GM06990 (cell line): Measurements from ENCODE around the gene ARMC7.

Experiments used
- DNase-seq: peaks from one replicate; pipeline ENCODE4 v3.0.0-alpha.2; 2011; ENCODE audit not compliant: insufficient read length; ENCODE audit errors: extremely low read depth
- H3K27me3 ChIP-seq: replicated peaks from 2 replicates; pipeline ENCODE4 v1.6.0; 2011; ENCODE audit warnings: low read length; ENCODE audit not compliant: control insufficient read depth, insufficient read depth
- H3K36me3 ChIP-seq: 2 replicates; pipeline ENCODE4 v1.5.1; 2011; ENCODE audit warnings: low read length; ENCODE audit not compliant: control insufficient read depth, insufficient read depth
- H3K4me3 ChIP-seq: replicated peaks from 2 replicates; pipeline ENCODE4 v1.5.1; 2011; ENCODE audit warnings: low read depth, mild to moderate bottlenecking, control low read depth, low read length
- CTCF ChIP-seq: IDR thresholded peaks from 2 replicates; pipeline ENCODE4 v1.5.1; 2011; ENCODE audit warnings: low read length, control low read depth, mild to moderate bottlenecking, inconsistent platforms; ENCODE audit not compliant: insufficient read depth, poor library complexity, severe bottlenecking

ARMC7 gene

GRCh38 chr17:75075597-75076336 lies 34.0 kb upstream of the ARMC7 start:
- TF ChIP-seq CTCF, result no peak
- DNase-seq, result no peak
- no peaks in the 10 kb centered on the region for H3K36me3 ChIP-seq
- no peak overlapping the region for H3K4me3 ChIP-seq
- no peaks in the 10 kb centered on the region for H3K27me3 ChIP-seq

- DNase-seq, result no peak
- H3K4me3 ChIP-seq, result peak overlapping the region; percentile 52
- no peaks in the 10 kb centered on the region for H3K36me3 ChIP-seq
Observed at GRCh38 chr17:75077072-75077495, 32.7 kb upstream of the ARMC7 start.

GRCh38 chr17:75077496-75078283 lies 32.1 kb upstream of the ARMC7 start:
- H3K27me3 ChIP-seq, result no peaks in the 10 kb centered on the region
- TF ChIP-seq CTCF, result peak; percentile 51
- peak overlapping the region; percentile 52 for H3K4me3 ChIP-seq
- peak; percentile 82 for DNase-seq
- no peaks in the 10 kb centered on the region for H3K36me3 ChIP-seq

More at GRCh38 chr17:75077072-75077495, 32.7 kb upstream of the ARMC7 start:
- no peaks in the 10 kb centered on the region for H3K27me3 ChIP-seq
- no peak for TF ChIP-seq CTCF

- Histone ChIP-seq H3K4me3 (no peak overlapping the region), H3K27me3 (no peaks in the 10 kb centered on the region), H3K36me3 (no peaks in the 10 kb centered on the region)
- peak; percentile 56 for DNase-seq
- TF ChIP-seq CTCF, result no peak
Observed at GRCh38 chr17:75078284-75079022, 31.3 kb upstream of the ARMC7 start.

- Histone ChIP-seq H3K4me3 (no peak overlapping the region), H3K36me3 (no peaks in the 10 kb centered on the region), H3K27me3 (no peaks in the 10 kb centered on the region)
- TF ChIP-seq CTCF, result no peak
- DNase-seq, result no peak
Observed at GRCh38 chr17:75079023-75079373, 30.8 kb upstream of the ARMC7 start.
